Keratinocyte (primary cell): ENCODE data around the gene PRR5.

Source experiments
- CTCF ChIP-seq, 3 experiments: IDR thresholded peaks in 1 of 3; conservative IDR thresholded peaks in 1 of 3; optimal IDR thresholded peaks in 1 of 3; 2 replicates in 2 of 3; 3 replicates in 1 of 3; pipeline versions ENCODE3 to v1.5.1; 2011; ENCODE audit warnings: low read length in 3 of 3, mild to moderate bottlenecking in 3 of 3, moderate library complexity in 2 of 3, control low read depth in 1 of 3, inconsistent platforms in 1 of 3; ENCODE audit not compliant: insufficient read depth in 2 of 3; ENCODE audit errors: extremely low read depth in 1 of 3
- EZH2 ChIP-seq: IDR thresholded peaks from one replicate; pipeline ENCODE4 v1.6.1; 2012; ENCODE audit warnings: inconsistent platforms, mild to moderate bottlenecking, low read length, moderate library complexity

GRCh38 chr22:44718418-44718817, 16.4 kb downstream of the PRR5 start:
- TF ChIP-seq CTCF (optimal IDR thresholded peaks at IDR 0.05 in 1 of 3, IDR thresholded peaks at IDR 0.05 in 1 of 3, conservative IDR thresholded peaks at IDR 0.05 in 1 of 3; ENCODE audit: extremely low read depth in 1 of 3, insufficient read depth in 2 of 3, low read length in 3 of 3) = no peak
- TF ChIP-seq EZH2 = no peak
